Measurements from ENCODE around the gene RHEB.

The RHEB gene

DNA sequence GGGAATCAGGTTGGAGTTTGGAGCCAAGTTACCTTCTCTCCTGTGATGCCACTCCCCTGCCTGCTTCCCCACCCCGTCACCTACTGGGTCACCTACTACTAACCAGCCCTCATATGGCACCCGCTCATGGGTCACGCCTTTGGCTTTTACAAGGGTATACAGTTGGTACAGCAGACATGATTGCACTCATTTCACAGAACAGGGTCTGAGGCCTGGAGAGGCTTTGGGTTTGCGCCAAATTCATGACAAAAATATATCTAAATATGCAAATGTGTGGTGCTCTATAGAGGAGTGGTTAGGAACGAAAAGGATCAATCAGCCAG is 90.5 kb downstream of the RHEB start:
- DNase-seq, result no peak

DNA sequence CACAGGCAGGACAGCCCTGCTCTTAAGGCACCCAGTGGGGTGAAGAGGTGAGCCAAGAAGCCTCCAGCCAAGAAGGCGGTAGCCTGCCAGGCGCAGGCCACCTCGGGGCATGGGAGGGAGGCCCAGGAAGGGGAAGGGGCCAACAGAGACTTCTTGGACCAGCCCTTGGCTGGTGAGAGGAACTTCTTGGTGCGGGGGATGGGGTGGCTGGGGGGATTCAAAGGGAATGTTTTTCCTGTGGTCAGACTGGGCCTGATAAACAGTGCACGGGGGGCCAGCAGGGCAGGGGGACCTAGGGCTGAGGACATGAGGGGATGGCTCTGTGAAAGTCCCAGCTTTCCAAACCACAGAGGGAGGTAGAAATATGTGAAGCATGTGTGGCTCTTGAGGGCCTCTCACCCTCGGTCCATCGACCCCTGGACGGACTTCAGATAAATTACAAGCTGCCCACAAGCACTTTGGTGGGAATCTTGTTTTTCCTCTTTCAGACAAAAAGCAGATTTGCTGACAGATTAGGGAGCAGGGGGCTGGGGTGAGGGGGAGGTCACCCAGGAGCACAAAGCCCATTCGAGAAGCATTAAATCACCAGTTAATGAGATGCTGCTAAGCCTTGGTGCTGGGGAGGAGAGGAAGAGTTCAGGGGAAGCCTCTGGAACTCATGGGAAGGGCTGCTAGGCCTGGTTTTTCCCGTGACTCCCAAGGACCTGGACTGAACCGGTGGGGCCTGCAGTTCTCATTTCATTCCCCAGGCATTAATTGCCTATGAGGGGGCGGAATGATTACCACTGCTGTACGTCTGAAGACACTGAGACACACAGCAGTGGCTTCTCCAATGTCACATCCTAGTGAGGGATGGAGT is 91.1 kb downstream of the RHEB start:
- no peak for DNase-seq

GRCh38 chr7:151427705-151428377 is 91.9 kb downstream of the RHEB start:
- DNase-seq, result no peak

DNA sequence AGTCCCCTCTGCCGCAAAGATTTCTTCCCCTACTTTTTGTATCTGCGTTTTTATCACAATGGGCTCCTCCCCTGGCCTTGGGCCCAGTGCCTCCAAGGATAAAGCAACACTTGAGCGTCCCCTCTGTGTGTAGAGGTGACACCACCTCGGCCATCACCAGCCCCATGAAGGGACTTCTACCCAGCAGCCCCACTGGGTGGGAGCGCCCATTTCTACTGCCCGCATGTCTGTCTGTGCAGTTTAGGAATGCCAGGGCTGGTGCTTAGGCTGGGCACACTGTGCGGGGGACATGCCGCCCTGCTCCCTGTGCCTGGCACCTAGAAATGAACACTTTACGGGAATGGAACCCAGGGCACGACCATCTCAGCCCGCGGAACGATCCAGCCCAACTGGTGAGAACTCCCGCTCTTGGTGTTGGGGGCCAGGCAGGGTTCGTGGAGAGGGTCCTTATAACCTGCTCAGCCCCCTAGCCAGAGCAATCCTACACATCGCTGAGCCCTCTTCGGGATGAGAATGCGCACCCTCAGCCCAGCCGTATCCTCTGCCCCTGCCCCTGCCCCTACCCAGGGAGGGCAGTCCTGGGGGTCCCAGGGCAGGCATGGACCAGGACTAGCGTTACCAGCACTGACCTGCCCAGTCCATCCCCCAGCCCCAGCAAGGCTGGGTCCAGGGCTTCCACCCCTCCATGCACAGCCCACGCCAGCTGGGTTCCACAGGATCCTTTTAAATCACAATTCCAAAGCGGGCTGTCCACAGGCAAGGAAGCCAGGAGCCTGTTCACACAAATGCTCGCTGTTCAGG is 92.6 kb downstream of the RHEB start:
- DNase-seq, result no peak

GRCh38 chr7:151426441-151426903 is 93.2 kb downstream of the RHEB start:
- no peak for DNase-seq

GRCh38 chr7:151425670-151426440 is 93.8 kb downstream of the RHEB start:
- no peak for DNase-seq

- DNase-seq, result no peak
Measured at GRCh38 chr7:151424799-151425198, 94.9 kb downstream of the RHEB start.

DNA sequence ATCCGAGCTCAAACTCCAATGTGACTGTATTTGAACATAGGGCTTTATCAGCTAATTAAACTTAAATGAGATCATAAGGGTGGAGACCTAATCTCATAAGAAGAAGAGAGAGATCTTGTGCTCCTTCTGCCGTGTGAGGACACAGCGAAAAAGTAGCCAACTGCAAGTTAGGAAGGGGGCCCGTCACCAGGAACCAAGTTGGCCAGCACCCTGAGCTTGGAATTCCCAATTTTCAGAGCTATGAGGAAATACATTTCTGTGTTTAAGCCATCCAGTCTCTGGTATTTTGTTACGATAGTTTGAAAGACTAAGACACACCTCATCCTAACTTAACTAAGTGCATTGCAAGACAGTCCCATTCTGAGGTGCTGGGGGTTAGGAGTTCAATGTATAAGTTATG is 95.8 kb downstream of the RHEB start:
- DNase-seq, result no peak

- DNase-seq, result no peak
Measured at GRCh38 chr7:151423226-151423625, 96.5 kb downstream of the RHEB start.

DNA sequence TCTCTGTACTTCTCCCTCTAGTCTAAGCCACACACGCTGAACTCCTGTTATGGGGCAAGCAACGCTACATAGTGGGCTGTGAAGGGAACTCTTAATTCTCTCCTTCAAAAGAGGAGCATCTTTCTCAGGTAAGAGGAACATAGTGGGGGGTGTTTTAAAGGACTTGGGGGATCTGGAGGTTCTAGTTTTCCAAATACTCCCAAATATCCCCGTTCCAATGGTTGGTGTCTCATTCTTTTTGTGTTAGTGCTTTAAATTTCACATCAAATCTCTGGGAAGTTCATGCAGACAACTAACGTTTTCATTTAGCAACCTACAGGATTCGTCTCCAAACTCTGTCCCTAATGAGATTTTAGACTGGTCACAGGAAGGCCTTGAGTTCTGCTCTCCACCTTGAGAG is 97.5 kb downstream of the RHEB start:
- no peak for DNase-seq

DNA sequence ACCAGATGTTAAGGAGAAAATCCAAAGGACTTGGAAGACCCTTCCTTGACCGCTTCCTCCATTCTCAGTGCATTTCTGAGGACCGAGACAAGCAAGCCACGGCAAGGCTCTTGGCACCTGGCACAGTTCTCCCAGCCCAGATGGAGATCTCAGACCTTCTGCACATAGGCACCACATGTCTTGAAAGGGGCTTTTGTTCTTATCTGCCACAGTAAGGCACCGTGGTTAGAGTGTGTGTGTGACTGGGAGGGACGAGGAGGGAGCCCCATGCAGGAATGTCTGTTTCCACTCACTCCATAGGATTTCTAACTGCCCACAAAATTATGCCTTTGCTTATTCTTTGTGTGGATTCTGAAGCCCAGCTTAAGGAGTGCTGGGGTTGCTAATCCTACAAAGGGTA is 99.6 kb downstream of the RHEB start:
- DNase-seq, result no peak

DNA sequence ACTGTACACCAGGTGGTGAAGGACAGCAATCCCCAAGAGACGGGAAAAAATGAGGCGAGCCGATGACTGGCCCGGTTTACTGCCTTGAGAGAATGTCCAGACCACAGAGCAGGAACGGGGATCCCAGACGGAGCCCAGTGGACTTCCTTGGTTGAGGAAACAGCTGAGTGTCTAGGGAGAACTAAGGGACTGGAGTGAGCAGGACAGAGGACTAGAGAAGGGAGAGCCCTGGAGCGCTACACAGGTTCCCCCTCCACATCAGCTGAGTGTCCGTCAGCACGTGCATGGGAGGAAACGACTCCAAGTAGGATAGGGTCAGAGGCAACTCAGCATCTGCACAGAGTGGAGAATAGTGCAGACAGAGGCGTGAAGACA is 102.8 kb downstream of the RHEB start:
- no peak for DNase-seq

DNA sequence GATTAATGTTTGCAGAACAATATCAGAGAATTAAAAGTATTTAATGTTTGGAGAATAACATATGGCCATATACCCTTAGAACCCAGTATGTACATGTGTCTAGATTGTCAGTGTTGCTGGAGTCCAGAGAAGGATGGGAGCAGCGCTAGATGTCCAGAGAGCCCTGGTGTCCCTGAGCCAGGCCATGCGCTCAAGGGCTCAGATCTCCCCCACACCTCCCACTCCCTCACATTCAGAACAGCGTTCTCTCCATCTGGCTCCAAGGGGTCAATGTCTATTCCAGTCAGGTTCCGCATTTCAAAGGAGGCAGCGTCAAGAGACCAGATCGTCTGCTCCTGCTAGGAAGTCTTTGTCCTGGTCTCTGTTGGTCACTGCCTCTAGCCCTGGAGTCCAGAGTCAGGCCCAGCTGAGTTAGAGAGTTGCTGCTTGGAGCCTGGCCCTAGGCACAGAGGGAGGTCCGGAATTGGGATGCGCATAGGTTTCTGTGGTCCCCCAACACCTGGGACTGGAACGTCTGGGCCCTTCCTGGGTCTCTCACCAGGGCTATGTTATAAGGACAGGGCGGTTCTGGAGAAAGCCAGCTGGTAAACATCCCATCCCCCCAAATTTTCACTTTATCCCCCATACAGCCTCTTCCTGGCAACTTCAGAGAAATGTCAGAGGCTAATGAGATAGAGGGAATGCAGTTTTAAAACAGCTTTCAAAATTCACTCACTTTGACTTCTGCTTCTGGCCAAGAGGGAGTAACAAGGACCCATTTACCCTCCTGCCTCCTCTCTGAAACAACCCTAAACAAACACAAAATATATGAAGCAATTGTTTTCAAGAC is 103.4 kb downstream of the RHEB start:
- no peak for DNase-seq
